Pancreas (tissue), 10 donors: ENCODE measurements around the gene ADGRG6. TPM values are rescaled to one million over a fixed set of nuclear protein-coding genes. Genes with fewer than 3 reads are reported as not detected.

Experiments
- ATAC-seq, 4 donors: fragments of 200-7000 bp; cut with Tn5 transposase; one replicate each; pipeline versions ENCODE4 v1.8.0 to v1.9.1; 2020; ENCODE audit warnings: mild to moderate bottlenecking in 4 of 4, moderate library complexity in 4 of 4
- DNase-seq, 6 donors: peaks; one replicate each; pipeline ENCODE4 v3.0.0-alpha.2; 2020
- FAIRE-seq: peaks from 2 replicates; lab custom pipeline; 2012; peaks lifted over from hg19 to GRCh38; lab: Jason Lieb, UNC
- H3K27ac ChIP-seq, 4 donors: fragments of 200-600 bp; sonication (generic); 1 replicate in 3 of 4; 2 replicates in 1 of 4; pipeline versions ENCODE4 v1.5.0 to v1.8.0; 2020
- H3K27me3 ChIP-seq, 4 donors: fragments of 200-600 bp; one replicate each; pipeline ENCODE4 v1.8.0; 2021
- H3K36me3 ChIP-seq, 3 donors: fragments of 200-600 bp; sonication (generic) in 1 of 3; one replicate each; pipeline versions ENCODE4 v1.5.0 to v1.8.0; 2020 to 2021
- H3K4me1 ChIP-seq, 3 donors: fragments of 200-600 bp; one replicate each; pipeline ENCODE4 v1.8.0; 2021
- H3K4me3 ChIP-seq, 4 donors: fragments of 200-600 bp; sonication (generic) in 2 of 4; one replicate each; pipeline versions ENCODE4 v1.5.0 to v1.8.0; 2020 to 2021
- H3K9me3 ChIP-seq, 4 donors: fragments of 200-600 bp; one replicate each; pipeline ENCODE4 v1.8.0; 2021
- WGBS, 2 donors: extraction: QIAGEN DNeasy Blood & Tissue Kit; methylation state at CpG; one replicate each; pipeline ENCODE4 v1.1.7; 2013; 5-methylcytosine and 5-hydroxymethylcytosine counted together
- intact Hi-C, 3 donors: fragments of 100-400 bp; cut with DNase I; formaldehyde crosslinking; loops; one replicate each; pipeline versions ENCODE4 v1.11.1 to v1.14.2; 2022
- polyA plus RNA-seq, 2 donors: library from polyadenylated mRNA; stranded (reverse); fragments of 200-250 nt; gene quantifications; one replicate each; pipeline ENCODE4 v1.2.3, GENCODE V29; 2013
- total RNA-seq, 6 donors: library from RNA; stranded (reverse); fragmentation: NEBNext Ultra II Directional in 4 of 6; extraction: Animal tissue kit (Norgen Biotek cat#: 25700) in 4 of 6; gene quantifications; one replicate each; pipeline versions ENCODE4 v1.2.1 to v1.2.4, GENCODE V29; 2021 to 2023
- TF ChIP-seq, protein P1 (sequence below), 4 donors: fragments of 200-600 bp; sonication (generic) in 3 of 4; IDR thresholded peaks; one replicate each; pipeline versions ENCODE4 v1.5.0 to v1.8.0; 2021; ENCODE audit warnings: antibody characterized with exemption in 4 of 4
- donor health status: healthy with polysubstance abuse.
- donor health status: DM: no; HTN: no; CAD: no; lungs with moderate emphysema.
- donor health status: DM: no; HTN: no; CAD: no.
- donor health status: control.
- donor health status: control.
- donor health status: Bipolar disorder and iron deficiency.
- donor health status: DM: yes; HTN: yes; CAD: no.
- donor health status: DM: no; HTN: no; CAD: no.
- donor health status: DM: no; HTN: no; CAD: no.
- donor health status: DM: yes; HTN: yes; CAD: no.

ADGRG6 gene
- total and polyA plus RNA-seq, 8 donors = 1.6 to 10.7 (median 4.2) TPM

DNA sequence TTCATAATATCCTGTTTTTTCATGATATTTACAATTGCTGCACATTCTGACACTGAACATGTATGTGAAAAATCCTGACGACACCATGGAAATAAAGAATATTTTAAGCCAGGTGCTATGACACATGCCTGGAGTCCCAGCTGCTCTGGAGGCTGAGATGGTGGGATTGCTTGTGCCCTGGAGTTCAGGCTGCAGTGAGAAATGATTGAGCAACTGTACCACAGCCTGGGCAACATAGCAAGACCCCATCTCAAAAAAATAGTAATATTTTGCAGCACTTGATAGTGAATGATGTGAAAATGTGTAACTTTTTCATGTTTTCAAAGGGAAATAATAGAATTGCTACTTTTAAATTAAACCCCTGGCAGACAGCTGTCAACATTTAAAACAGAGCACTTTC is 137.1 kb downstream of the ADGRG6 start:
- TF ChIP-seq, protein P1, sequence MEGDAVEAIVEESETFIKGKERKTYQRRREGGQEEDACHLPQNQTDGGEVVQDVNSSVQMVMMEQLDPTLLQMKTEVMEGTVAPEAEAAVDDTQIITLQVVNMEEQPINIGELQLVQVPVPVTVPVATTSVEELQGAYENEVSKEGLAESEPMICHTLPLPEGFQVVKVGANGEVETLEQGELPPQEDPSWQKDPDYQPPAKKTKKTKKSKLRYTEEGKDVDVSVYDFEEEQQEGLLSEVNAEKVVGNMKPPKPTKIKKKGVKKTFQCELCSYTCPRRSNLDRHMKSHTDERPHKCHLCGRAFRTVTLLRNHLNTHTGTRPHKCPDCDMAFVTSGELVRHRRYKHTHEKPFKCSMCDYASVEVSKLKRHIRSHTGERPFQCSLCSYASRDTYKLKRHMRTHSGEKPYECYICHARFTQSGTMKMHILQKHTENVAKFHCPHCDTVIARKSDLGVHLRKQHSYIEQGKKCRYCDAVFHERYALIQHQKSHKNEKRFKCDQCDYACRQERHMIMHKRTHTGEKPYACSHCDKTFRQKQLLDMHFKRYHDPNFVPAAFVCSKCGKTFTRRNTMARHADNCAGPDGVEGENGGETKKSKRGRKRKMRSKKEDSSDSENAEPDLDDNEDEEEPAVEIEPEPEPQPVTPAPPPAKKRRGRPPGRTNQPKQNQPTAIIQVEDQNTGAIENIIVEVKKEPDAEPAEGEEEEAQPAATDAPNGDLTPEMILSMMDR (IDR thresholded peaks at IDR 0.05) = no peak
- Histone ChIP-seq H3K27ac (no peak overlapping the region), H3K36me3 (no peaks in the 10 kb centered on the region), H3K9me3 (no peaks in the 10 kb centered on the region), H3K27me3 (no peaks in the 10 kb centered on the region), H3K4me3 (no peak overlapping the region), H3K4me1 (no peaks in the 10 kb centered on the region)
- ATAC-seq (no peak), FAIRE-seq (no peak), DNase-seq (no peak)
- WGBS, 2 donors = 78 to 88% methylated on average over 1 of the region's 1 CpG
- intact Hi-C loops = no loop called here

DNA sequence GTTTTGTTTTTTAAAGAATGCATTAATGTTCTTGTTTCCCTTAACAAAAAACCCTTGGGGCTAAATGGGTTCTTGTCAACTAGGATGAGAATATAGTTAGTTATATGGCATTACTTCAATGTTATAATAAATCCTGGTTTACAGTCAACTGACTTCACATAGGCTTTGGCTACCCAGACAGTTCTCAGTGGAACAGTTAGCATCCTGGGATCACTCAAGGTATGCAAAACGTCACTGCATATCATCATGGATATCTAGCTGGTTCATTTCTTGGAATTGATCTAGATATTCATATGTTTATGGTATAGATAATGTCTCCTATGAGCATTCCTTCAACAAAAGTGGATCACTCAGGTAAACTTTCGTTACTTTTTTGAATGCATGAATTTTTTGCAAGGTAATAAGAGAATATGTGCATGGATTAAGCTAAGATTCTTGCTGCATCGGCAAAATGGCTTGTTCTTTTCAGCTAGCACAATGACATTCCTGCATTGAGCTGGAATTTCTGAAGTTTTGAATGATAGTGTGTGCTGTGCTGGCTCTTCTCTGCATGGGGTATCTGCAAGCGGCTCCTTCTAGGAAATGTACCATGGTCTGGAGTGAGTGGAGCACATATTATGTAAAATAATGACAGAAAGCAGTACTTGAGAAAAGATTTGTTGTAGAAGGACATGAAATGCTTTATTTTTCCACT is 138.9 kb downstream of the ADGRG6 start:
- FAIRE-seq = no peak
- Histone ChIP-seq H3K4me1 (no peaks in the 10 kb centered on the region), H3K4me3 (no peak overlapping the region), H3K27ac (no peak overlapping the region), H3K36me3 (no peaks in the 10 kb centered on the region), H3K27me3 (no peaks in the 10 kb centered on the region), H3K9me3 (no peaks in the 10 kb centered on the region)
- DNase-seq = no peak
- TF ChIP-seq, protein P1 (IDR thresholded peaks at IDR 0.05) = no peak
- no peak for ATAC-seq
- intact Hi-C loops = no loop called here
- WGBS, 2 donors = 67 to 74% methylated on average over 4 of the region's 4 CpGs

DNA sequence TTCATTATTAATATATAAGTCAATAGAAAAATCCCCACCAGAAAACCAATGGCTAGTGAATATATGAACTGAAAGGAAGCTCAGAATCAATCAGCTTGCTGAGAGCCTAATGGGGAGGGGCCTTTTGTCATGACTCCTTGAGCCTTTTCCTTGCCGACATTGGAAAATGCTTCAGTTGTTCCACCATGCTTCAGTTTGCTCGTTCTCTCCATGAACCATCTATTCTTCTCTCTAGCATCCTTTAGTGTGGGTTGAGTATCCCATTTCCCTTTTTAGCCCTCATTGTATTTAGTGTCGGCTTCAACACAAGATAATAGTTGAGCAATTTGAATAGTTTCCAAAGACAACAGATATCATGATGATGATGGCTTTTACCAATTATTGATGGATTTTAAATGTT is 139.9 kb downstream of the ADGRG6 start:
- no peak for DNase-seq
- no peak for FAIRE-seq
- no peak for ATAC-seq

DNA sequence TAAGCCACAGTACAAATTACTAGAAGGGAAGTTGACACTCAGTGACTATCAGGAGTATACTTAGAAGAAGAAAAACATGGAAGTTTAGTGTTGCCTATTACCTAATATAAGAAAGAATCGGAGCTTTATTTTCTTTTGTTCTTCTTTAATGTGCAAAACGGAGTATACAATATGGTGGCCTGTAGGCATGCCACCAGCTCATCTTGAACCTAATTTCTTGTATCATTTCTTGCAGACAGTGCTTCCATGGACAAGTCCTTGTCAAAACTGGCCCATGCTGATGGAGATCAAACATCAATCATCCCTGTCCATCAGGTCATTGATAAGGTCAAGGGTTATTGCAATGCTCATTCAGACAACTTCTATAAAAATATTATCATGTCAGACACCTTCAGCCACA is 141.3 kb downstream of the ADGRG6 start:
- WGBS, 2 donors = 81 to 96% methylated on average over 2 of the region's 2 CpGs
- Histone ChIP-seq H3K4me3 (no peak overlapping the region), H3K27me3 (no peaks in the 10 kb centered on the region), H3K36me3 (no peaks in the 10 kb centered on the region), H3K27ac (no peak overlapping the region), H3K4me1 (no peaks in the 10 kb centered on the region), H3K9me3 (no peaks in the 10 kb centered on the region)
- DNase-seq = no peak
- FAIRE-seq = no peak
- TF ChIP-seq, protein P1 (IDR thresholded peaks at IDR 0.05) = no peak
- ATAC-seq = no peak
- intact Hi-C loops = no loop called here

More for the DNA sequence above, 139.9 kb downstream of the ADGRG6 start:
- WGBS, 2 donors = 72 to 84% methylated on average over 3 of the region's 3 CpGs
- H3K36me3 ChIP-seq = no peaks in the 10 kb centered on the region
- H3K9me3 ChIP-seq = no peaks in the 10 kb centered on the region
- H3K4me1 ChIP-seq = no peaks in the 10 kb centered on the region
- intact Hi-C loops = no loop called here
- H3K27me3 ChIP-seq = no peaks in the 10 kb centered on the region
- no peak overlapping the region for H3K4me3 ChIP-seq
- no peak overlapping the region for H3K27ac ChIP-seq
- TF ChIP-seq, protein P1 (IDR thresholded peaks at IDR 0.05) = no peak

DNA sequence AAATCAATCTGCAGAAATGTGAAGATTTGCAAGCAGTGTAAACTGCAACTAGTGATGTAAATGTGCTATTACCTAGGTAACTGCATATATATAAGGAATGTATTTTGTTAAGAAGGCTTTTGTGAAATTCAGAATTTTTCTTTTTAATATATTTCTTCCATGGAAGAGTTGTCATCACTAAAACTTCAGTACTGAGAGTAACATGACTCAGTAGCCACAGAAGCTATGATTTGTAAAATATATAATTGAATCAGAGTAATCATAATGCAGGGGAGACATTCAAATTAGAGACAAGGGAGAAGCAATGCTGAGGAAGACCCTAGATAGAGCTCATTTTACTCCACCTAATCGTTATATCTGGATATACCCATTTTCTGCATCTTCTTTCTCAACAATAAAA is 141.7 kb downstream of the ADGRG6 start:
- Histone ChIP-seq H3K36me3 (no peaks in the 10 kb centered on the region), H3K4me3 (no peak overlapping the region), H3K4me1 (no peaks in the 10 kb centered on the region), H3K27ac (no peak overlapping the region), H3K9me3 (no peaks in the 10 kb centered on the region), H3K27me3 (no peaks in the 10 kb centered on the region)
- DNase-seq (no peak), ATAC-seq (no peak), FAIRE-seq (no peak)
- intact Hi-C loops = no loop called here
- TF ChIP-seq, protein P1 (IDR thresholded peaks at IDR 0.05) = no peak
- WGBS, 2 donors = 72 to 86% methylated on average over 1 of the region's 1 CpG
